H1 (cell line): ENCODE data around the gene FRMD4A. TPM values are rescaled to one million over a fixed set of nuclear protein-coding genes. Genes with fewer than 3 reads are reported as not detected.

Source experiments
- BRCA1 ChIP-seq: IDR thresholded peaks from 2 replicates; pipeline ENCODE4 v1.6.1; 2012; ENCODE audit warnings: low read depth, low read length, improper control_type of control experiment
- CHD7 ChIP-seq: fragments of 300-600 bp; sonication (generic); IDR thresholded peaks from 2 replicates; pipeline ENCODE4 v1.7.1; 2012; ENCODE audit warnings: low read length, moderate library complexity, mild to moderate bottlenecking, inconsistent platforms; ENCODE audit not compliant: insufficient replicate concordance
- CTCF ChIP-seq, 3 experiments: IDR thresholded peaks; 1 replicate in 2 of 3; 2 replicates in 1 of 3; pipeline versions ENCODE4 v1.5.1 to v1.6.1; 2011; ENCODE audit warnings: low read length in 3 of 3, mild to moderate bottlenecking in 3 of 3, inconsistent platforms in 2 of 3, low read depth in 1 of 3, moderate library complexity in 1 of 3; ENCODE audit not compliant: insufficient read depth in 1 of 3; ENCODE audit errors: control extremely low read depth in 1 of 3
- EP300 ChIP-seq, 2 experiments: IDR thresholded peaks; 1 replicate in 1 of 2; 2 replicates in 1 of 2; pipeline ENCODE4 v1.6.1; 2011 to 2012; ENCODE audit warnings: low read depth in 2 of 2, low read length in 2 of 2, mild to moderate bottlenecking in 2 of 2, borderline replicate concordance in 1 of 2, inconsistent platforms in 1 of 2, moderate library complexity in 1 of 2
- TCF12 ChIP-seq: IDR thresholded peaks from 2 replicates; pipeline ENCODE4 v1.6.1; 2011; ENCODE audit warnings: low read depth, mild to moderate bottlenecking, low read length
- YY1 ChIP-seq: IDR thresholded peaks from 2 replicates; pipeline ENCODE4 v1.6.1; 2011; ENCODE audit warnings: low read depth, mild to moderate bottlenecking, low read length
- polyA plus RNA-seq, 7 experiments: library from polyadenylated mRNA; depleted of rRNA in 3 of 7; stranded (reverse) in 5 of 7; unstranded in 2 of 7; fragments of >200 nt in 5 of 7; fragments of 200-250 nt in 2 of 7; gene quantifications; 1 replicate in 5 of 7; 2 replicates in 1 of 7; 4 replicates in 1 of 7; pipeline versions ENCODE4 v1.2.1 to v1.2.3, GENCODE V29; 2011 to 2013; ENCODE audit warnings: missing spikeins in 2 of 7, mixed read lengths in 2 of 7
- total RNA-seq: library from RNA; stranded (reverse); fragmentation: NEBNext Ultra II Directional; extraction: Animal tissue kit (Norgen Biotek cat#: 25700); gene quantifications from 2 replicates; pipeline ENCODE4 v1.2.1, GENCODE V29; 2021

Gene FRMD4A
- total and polyA plus RNA-seq, 2 of the 8 experiments (the other 6 are each of a cell fraction or from before 2014, with no cell fraction given), result 38.6 to 39.6 TPM

GRCh38 chr10:13959443-13960359, 371.0 kb downstream of the FRMD4A start (continued):
- TF ChIP-seq CHD7 (no peak), CTCF (IDR thresholded peaks at IDR 0.05; ENCODE audit: control extremely low read depth in 1 of 3, insufficient read depth in 1 of 3, low read depth in 1 of 3, low read length in 3 of 3) (no peak), TCF12 (no peak), BRCA1 (no peak), EP300 (IDR thresholded peaks at IDR 0.05; ENCODE audit: borderline replicate concordance in 1 of 2, low read depth in 2 of 2, low read length in 2 of 2) (no peak), YY1 (no peak)
